GM19463 (cell line): ENCODE data around the gene NEK7.
A peak's percentile ranks its signal among the peaks of the same experiment; 100 is the strongest.

Experiments used
- ATAC-seq: cut with Tn5 transposase; IDR thresholded peaks from one replicate; pipeline ENCODE4 v1.9.1; 2021; ENCODE audit warnings: mild to moderate bottlenecking, moderate library complexity; ENCODE audit not compliant: unreplicated experiment

NEK7 gene

DNA sequence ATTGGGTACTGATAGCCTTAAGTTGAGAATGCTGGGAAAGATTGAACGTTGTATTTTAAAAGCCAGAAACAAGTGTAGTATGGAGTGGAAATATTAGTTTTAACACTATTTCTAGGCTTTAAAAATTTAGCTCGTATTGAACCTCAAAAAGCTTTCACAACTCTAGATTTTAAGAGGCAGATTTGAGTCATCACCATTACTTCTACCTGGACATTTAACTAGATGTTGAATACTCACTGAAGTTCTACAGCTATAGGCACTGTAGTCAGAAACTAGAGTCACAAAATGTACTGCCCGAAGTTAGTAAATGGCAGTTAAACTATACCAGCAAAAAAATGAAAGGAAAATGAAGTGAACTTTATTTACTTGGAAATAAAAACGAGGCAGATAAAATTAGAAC is 96.5 kb downstream of the NEK7 start:
- ATAC-seq = peak; percentile 78

DNA sequence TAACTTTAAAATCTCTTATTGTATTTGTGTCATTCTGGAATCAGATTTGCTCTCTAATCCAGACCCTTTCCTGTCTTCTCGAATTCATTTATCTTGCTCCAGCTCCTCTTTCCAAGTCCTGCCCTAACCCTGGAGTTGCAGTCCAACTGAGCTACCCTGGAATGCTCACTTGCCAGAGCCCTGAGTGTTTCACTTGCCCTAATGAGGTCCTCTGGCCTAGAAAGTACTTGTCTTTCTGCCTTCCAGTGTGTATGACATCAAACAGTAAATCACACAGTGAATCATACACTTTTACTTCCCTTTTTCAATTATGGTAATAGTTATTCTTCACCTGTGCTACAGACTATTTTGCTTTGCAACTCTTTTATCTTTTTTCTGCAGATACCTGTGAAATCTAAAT is 96.9 kb downstream of the NEK7 start:
- peak; percentile 93 for ATAC-seq

DNA sequence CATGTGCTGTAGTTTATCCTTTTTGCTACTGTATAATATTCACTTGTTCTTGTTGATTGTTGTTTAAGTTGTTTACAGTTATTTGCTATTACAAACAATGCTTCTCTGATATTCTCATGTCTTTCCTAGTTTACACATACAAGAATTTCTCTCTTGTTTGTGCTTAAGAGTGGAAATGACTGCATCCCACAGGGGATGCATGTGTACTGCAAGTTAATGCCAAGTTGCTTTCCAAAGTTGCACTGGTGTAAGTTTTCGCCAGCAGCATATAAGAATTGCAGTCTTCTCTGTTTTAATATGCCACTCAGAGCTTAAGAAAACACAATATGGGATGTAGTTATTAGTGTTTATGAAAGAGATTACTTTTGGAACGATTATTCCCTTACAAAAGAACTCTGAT is 97.7 kb downstream of the NEK7 start:
- ATAC-seq = no peak

GRCh38 chr1:198254948-198255347 is 98.2 kb downstream of the NEK7 start:
- ATAC-seq = no peak

- ATAC-seq = no peak
Measured at GRCh38 chr1:198255784-198256183, 99.0 kb downstream of the NEK7 start.

- ATAC-seq = peak; percentile 49
Measured at GRCh38 chr1:198258491-198258890, 101.7 kb downstream of the NEK7 start.

GRCh38 chr1:198259333-198260074 is 102.7 kb downstream of the NEK7 start:
- no peak for ATAC-seq

- ATAC-seq = no peak
Measured at GRCh38 chr1:198261886-198262285, 105.1 kb downstream of the NEK7 start.

DNA sequence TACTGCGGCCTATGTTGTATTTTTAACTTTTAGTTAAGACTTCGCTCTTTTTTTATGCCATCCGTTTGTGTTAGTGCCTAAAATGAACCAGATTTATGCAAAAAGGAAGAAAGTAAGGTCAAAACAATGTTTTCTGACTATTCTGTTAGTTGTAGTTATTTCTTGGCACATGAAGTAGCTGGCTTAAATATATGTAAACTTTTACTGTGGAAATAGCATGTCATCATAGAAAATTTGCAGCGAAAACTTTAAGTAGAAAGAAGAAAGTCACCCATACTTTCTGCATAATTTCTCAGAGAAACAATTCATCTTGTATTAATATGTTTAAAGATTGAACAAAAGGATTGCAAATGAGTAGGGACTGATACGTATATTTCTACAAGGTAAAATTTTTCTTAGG is 106.4 kb downstream of the NEK7 start:
- no peak for ATAC-seq

DNA sequence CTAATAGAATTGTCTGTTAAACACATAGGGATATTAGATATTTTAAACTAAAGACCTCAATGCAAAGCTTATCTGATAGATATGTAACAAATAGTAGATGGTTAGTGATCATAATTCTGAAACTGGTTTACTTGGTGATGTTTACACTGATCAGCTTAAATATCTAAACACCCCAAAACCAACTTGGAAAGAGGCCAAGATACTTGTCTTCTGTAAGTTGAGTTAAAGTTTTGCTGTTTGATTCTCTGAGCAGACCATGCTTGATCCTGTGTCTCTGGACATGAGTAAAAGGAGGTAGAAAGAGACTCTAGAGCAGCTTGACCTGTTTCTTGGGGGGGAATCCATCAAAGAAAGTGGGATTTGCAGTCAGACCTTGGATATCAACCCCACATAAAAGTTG is 107.5 kb downstream of the NEK7 start:
- no peak for ATAC-seq

DNA sequence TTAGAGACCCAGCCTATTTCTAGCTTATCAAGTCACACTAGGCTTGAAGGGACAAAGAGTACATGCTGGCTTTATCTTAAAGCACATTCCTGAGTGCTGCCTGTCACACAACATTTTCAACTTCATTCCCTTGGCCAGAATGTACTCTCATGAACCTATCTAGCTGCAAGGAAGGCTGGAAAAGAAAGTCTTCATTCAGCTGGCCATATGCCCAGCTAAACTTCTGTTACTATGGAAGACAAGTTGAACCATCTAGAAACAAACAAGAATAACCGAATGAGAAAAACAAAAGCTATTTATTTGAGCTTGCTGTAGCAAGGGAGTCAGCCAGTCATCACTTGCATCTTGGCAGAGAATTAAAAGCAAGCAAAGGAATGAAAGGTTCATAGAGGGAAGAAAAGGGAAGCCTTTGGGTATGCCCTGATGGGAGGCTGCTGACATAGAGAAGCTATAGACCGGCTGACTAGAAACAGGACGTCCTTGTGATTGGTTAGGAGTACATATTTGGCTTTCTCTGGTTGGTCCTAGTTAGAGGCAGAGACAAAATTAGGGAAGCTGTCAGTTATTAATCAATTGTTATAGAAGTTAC is 108.4 kb downstream of the NEK7 start:
- ATAC-seq = no peak

DNA sequence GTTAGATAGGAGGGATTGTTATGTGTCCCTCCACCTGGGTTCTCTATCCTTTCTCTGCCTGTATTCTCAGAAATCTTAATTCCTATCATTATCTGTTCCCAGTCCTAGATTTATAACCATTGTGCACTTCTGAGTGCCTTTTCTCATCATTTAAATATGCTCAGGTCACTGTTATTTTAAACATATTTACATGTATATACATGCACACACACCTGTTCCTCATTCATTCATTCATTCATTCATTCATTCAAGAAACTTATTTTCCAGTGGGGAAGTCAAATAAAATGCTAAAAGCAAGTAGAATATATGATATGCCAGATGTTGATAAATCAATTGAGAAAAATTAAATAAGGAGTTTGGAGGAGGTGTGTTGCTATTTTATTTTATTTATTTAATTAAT is 110.3 kb downstream of the NEK7 start:
- ATAC-seq = no peak

- ATAC-seq = no peak
Measured at GRCh38 chr1:198267921-198268320, 111.1 kb downstream of the NEK7 start.

DNA sequence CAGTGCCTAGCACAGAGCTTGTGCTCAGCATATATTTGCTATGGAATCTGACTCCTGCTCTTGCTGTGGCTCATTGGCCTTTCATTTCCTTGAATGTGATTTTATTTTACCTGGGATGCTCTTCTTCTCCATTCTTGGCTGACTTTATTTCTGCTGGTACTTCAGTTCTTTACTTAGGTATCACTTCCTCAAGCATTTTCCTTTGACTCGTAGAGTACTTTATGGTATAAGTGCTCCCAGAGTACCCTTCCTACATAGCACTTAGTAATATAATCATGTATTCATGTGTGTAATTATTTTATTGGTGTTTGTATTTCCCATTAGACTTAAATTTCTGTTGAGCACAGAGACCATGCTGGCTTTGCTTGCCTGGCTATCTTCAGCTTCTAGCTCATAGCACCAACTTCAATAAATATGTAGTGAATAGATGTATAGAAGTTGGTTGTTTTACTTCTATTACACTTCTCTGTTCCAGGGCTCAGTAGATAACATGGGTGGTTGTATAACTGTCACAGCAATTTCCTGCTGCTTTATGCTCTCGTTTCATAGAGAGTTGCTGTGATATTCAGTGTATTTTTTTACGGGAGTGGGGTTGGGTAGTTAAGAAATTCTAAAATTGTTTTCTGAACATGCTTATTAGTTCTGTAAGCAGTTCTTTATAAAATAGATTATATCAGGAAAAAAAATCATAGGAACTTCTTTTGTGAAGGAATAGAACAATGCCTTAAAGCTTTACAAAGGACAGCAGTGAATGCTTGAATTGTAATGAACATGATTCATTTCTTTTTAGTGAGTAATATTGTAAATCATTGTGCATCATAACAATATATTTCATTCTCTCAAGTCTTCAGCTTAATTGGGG is 112.2 kb downstream of the NEK7 start:
- ATAC-seq = no peak

DNA sequence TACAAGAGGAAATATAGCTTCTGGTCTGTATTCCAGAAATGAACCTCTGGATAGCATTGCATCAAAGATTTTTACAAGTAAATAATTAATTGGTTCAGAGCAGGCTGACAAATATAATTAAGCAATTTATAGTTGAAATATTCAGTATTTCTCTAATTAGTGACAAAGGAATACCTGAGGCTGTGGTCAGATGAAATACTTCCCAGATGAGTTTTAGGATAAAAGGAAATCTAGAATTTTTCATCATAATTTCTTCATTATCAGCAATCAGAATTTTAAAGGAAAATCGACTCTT is 112.8 kb downstream of the NEK7 start:
- no peak for ATAC-seq

DNA sequence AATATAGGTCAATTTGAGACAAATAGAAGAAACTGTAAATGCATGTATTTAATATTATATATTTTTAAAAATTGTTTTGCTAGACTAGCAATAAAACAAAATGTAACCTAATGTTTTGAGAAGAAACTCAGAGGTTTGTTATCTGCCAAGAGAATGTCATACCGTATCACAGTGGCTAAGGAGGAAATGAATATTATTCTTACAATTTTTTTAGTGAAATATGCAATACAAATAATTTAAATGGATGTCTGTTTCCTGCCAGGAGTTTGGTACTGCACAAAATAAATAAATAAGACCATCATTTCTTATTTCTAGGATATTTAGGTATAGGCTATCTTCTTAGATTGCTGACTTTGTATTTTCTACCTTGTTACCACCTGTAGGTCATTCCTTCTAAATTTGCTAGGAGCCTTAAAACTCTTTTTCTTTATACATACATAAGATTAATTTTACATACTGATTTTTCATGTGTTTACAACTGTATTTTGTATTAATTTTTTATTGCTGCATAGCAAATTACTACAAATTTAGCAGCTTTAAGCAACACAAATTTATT is 113.6 kb downstream of the NEK7 start:
- no peak for ATAC-seq

DNA sequence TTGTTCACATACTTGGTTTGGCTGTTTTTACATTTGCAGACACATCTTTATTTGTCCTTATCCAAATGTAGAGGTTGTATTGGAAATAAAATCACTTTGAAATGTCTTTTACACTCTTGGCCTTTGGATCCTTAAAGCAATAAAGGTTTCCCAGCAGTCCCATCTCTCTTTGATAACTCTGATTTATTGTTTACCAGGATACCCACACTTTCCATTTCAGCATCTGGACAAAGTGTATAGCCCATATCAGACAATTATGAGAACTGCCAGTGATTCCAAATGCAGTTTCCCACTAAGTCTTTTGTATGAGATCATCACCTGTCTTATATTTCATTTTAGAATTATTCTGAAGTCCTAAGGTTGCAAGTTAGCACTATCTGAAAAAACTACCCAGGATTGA is 114.7 kb downstream of the NEK7 start:
- ATAC-seq = no peak

DNA sequence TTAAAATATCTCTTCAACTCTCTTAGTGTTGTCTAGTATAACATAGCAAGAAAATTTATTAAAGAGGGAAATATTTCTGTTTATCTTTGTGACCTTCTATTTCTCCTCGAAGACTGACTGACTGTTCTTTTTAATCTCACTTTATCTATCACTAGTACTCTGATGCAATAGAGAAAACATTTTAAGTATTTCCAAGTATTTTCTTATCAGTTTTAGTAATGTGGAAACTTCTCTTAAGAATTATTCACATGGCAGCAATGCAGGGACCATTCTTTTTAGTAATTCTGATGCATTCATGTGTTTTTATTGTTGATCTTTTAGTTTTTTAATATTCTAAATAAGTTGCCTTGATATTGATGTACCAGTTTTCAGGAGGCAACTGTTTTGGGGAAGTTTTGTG is 115.7 kb downstream of the NEK7 start:
- ATAC-seq = no peak

DNA sequence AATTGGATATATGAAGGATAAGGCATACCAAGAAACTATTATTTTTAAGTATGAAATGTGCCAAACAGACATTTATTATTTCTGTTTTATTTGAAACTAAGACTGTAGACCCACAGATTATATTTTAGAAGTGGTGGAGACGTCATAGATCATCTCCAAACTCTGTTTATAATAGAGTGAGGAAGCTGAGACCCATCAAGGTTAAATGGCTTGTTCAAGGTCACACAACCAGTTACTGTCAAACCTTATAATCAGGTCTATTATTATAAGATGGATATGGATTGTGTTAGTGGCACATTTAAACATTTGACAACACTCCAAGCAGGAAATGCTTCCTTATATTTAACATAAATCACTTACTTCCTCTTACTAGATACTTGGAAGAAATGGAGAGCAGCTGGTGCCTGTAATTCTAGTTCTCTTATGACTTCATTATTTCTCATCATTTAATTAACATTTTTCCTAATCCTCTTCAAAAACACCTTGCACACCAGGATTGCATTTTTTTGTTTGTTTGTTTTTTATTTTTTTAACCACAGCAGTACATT is 117.0 kb downstream of the NEK7 start:
- ATAC-seq = no peak

- no peak for ATAC-seq
Measured at GRCh38 chr1:198275597-198275996, 118.8 kb downstream of the NEK7 start.

- ATAC-seq = no peak
Measured at GRCh38 chr1:198276241-198276640, 119.4 kb downstream of the NEK7 start.

- ATAC-seq = no peak
Measured at GRCh38 chr1:198278943-198279342, 122.1 kb downstream of the NEK7 start.
